ENCODE data around the gene ANKRD44. TPM values are rescaled to one million over a fixed set of nuclear protein-coding genes. Genes with fewer than 3 reads are reported as not detected.
A peak's percentile ranks its signal among the peaks of the same experiment; 100 is the strongest.

Gene ANKRD44
- total and polyA plus RNA-seq, 2 experiments from 2014 or later = 2.9 to 4.9 TPM

GRCh38 chr2:196963043-196963442 lies 347.5 kb downstream of the ANKRD44 start:
- 25 to 38% methylated on average over 2 of the region's 2 CpGs for WGBS, 2 experiments (ENCODE audit: low coverage in 1 of 2, low lambda C conversion rate in 2 of 2, missing lambda C conversion rate in 2 of 2)
- no peak overlapping the region for H3K4me3 ChIP-seq
- no peaks in the 10 kb centered on the region for H4K20me1 ChIP-seq (ENCODE audit: insufficient read depth)
- H3K36me3 ChIP-seq (ENCODE audit: low read depth) = no peaks in the 10 kb centered on the region
- no peak overlapping the region for H2AFZ ChIP-seq
- H3K27me3 ChIP-seq (replicated peaks; ENCODE audit: insufficient read depth) = no peaks in the 10 kb centered on the region
- TF ChIP-seq EZH2 (IDR thresholded peaks at IDR 0.05; ENCODE audit: insufficient read depth, poor library complexity, severe bottlenecking) = no peak
- TF ChIP-seq EZH2phosphoT487 (IDR thresholded peaks at IDR 0.05; ENCODE audit: insufficient read depth, low read depth) = no peak
- DNase-seq = no peak
- no peak overlapping the region for H3K27ac ChIP-seq
- peaks cover 8% of the 10 kb centered on the region for H3K4me1 ChIP-seq (ENCODE audit: insufficient read depth)
- no peaks in the 10 kb centered on the region for H3F3A ChIP-seq (ENCODE audit: insufficient read depth)
- no peaks in the 10 kb centered on the region for H3K79me2 ChIP-seq (ENCODE audit: insufficient read depth)
- no peak overlapping the region for H3K9ac ChIP-seq
- H3K9me3 ChIP-seq (ENCODE audit: low read depth) = no peaks in the 10 kb centered on the region
- H3K9me2 ChIP-seq (ENCODE audit: insufficient read depth) = no peaks in the 10 kb centered on the region
- in situ Hi-C loops (cut with MboI) = no loop called here
- H3K4me2 ChIP-seq (ENCODE audit: unreplicated experiment) = no peak overlapping the region

GRCh38 chr2:196962325-196962724 lies 348.3 kb downstream of the ANKRD44 start:
- no peaks in the 10 kb centered on the region for H3K27me3 ChIP-seq (replicated peaks; ENCODE audit: insufficient read depth)
- H3F3A ChIP-seq (ENCODE audit: insufficient read depth) = no peaks in the 10 kb centered on the region
- 93 to 99% methylated on average over 2 of the region's 2 CpGs for WGBS, 2 experiments (ENCODE audit: low coverage in 1 of 2, low lambda C conversion rate in 2 of 2, missing lambda C conversion rate in 2 of 2)
- no peak overlapping the region for H3K4me2 ChIP-seq (ENCODE audit: unreplicated experiment)
- H3K27ac ChIP-seq = no peak overlapping the region
- no peak overlapping the region for H2AFZ ChIP-seq
- H3K9ac ChIP-seq = no peak overlapping the region
- DNase-seq = no peak
- H3K9me2 ChIP-seq (ENCODE audit: insufficient read depth) = no peaks in the 10 kb centered on the region
- H3K79me2 ChIP-seq (ENCODE audit: insufficient read depth) = no peaks in the 10 kb centered on the region
- no peaks in the 10 kb centered on the region for H3K9me3 ChIP-seq (ENCODE audit: low read depth)
- no peaks in the 10 kb centered on the region for H4K20me1 ChIP-seq (ENCODE audit: insufficient read depth)
- no peak for TF ChIP-seq EZH2 (IDR thresholded peaks at IDR 0.05; ENCODE audit: insufficient read depth, poor library complexity, severe bottlenecking)
- TF ChIP-seq EZH2phosphoT487 (IDR thresholded peaks at IDR 0.05; ENCODE audit: insufficient read depth, low read depth) = no peak
- H3K36me3 ChIP-seq (ENCODE audit: low read depth) = no peaks in the 10 kb centered on the region
- peaks cover 8% of the 10 kb centered on the region for H3K4me1 ChIP-seq (ENCODE audit: insufficient read depth)
- H3K4me3 ChIP-seq = no peak overlapping the region
- in situ Hi-C loops (cut with MboI) = no loop called here

GRCh38 chr2:196961889-196962288 lies 348.7 kb downstream of the ANKRD44 start:
- in situ Hi-C loops (cut with MboI) = no loop called here
- Histone ChIP-seq H2AFZ (no peak overlapping the region), H3K27me3 (replicated peaks; ENCODE audit: insufficient read depth) (no peaks in the 10 kb centered on the region), H3K79me2 (ENCODE audit: insufficient read depth) (no peaks in the 10 kb centered on the region), H3K36me3 (ENCODE audit: low read depth) (no peaks in the 10 kb centered on the region), H3K4me3 (no peak overlapping the region), H3K9me2 (ENCODE audit: insufficient read depth) (no peaks in the 10 kb centered on the region), H4K20me1 (ENCODE audit: insufficient read depth) (no peaks in the 10 kb centered on the region), H3K4me2 (ENCODE audit: unreplicated experiment) (no peak overlapping the region), H3F3A (ENCODE audit: insufficient read depth) (no peaks in the 10 kb centered on the region), H3K4me1 (ENCODE audit: insufficient read depth) (peaks cover 8% of the 10 kb centered on the region), H3K27ac (no peak overlapping the region), H3K9ac (no peak overlapping the region), H3K9me3 (ENCODE audit: low read depth) (no peaks in the 10 kb centered on the region)
- no peak for DNase-seq
- TF ChIP-seq EZH2phosphoT487 (IDR thresholded peaks at IDR 0.05; ENCODE audit: insufficient read depth, low read depth) (no peak), EZH2 (IDR thresholded peaks at IDR 0.05; ENCODE audit: insufficient read depth, poor library complexity, severe bottlenecking) (no peak)

- peak; percentile 26 for DNase-seq
- no peaks in the 10 kb centered on the region for H3F3A ChIP-seq (ENCODE audit: insufficient read depth)
- 71 to 73% methylated on average over 3 of the region's 3 CpGs for WGBS, 2 experiments (ENCODE audit: low coverage in 1 of 2, low lambda C conversion rate in 2 of 2, missing lambda C conversion rate in 2 of 2)
- no peaks in the 10 kb centered on the region for H4K20me1 ChIP-seq (ENCODE audit: insufficient read depth)
- H3K9ac ChIP-seq = no peak overlapping the region
- no peaks in the 10 kb centered on the region for H3K36me3 ChIP-seq (ENCODE audit: low read depth)
- no peak overlapping the region for H2AFZ ChIP-seq
- no peaks in the 10 kb centered on the region for H3K9me2 ChIP-seq (ENCODE audit: insufficient read depth)
- H3K9me3 ChIP-seq (ENCODE audit: low read depth) = no peaks in the 10 kb centered on the region
- no peak overlapping the region for H3K4me3 ChIP-seq
- H3K27me3 ChIP-seq (replicated peaks; ENCODE audit: insufficient read depth) = no peaks in the 10 kb centered on the region
- H3K4me2 ChIP-seq (ENCODE audit: unreplicated experiment) = no peak overlapping the region
- TF ChIP-seq EZH2phosphoT487 (IDR thresholded peaks at IDR 0.05; ENCODE audit: insufficient read depth, low read depth) (no peak), EZH2 (IDR thresholded peaks at IDR 0.05; ENCODE audit: insufficient read depth, poor library complexity, severe bottlenecking) (no peak)
- H3K4me1 ChIP-seq (ENCODE audit: insufficient read depth) = no peaks in the 10 kb centered on the region
- no peak overlapping the region for H3K27ac ChIP-seq
- H3K79me2 ChIP-seq (ENCODE audit: insufficient read depth) = no peaks in the 10 kb centered on the region
- in situ Hi-C loops (cut with MboI) = no loop called here
These were observed 350.7 kb downstream of the ANKRD44 start for GRCh38 chr2:196959734-196960338.

- Histone ChIP-seq H4K20me1 (ENCODE audit: insufficient read depth) (no peaks in the 10 kb centered on the region), H3K9me2 (ENCODE audit: insufficient read depth) (no peaks in the 10 kb centered on the region), H2AFZ (no peak overlapping the region), H3K4me3 (no peak overlapping the region), H3K9ac (no peak overlapping the region), H3K27me3 (replicated peaks; ENCODE audit: insufficient read depth) (no peaks in the 10 kb centered on the region), H3K9me3 (ENCODE audit: low read depth) (no peaks in the 10 kb centered on the region), H3K36me3 (ENCODE audit: low read depth) (no peaks in the 10 kb centered on the region), H3K4me2 (ENCODE audit: unreplicated experiment) (no peak overlapping the region), H3K4me1 (ENCODE audit: insufficient read depth) (no peaks in the 10 kb centered on the region), H3F3A (ENCODE audit: insufficient read depth) (no peaks in the 10 kb centered on the region), H3K79me2 (ENCODE audit: insufficient read depth) (no peaks in the 10 kb centered on the region), H3K27ac (no peak overlapping the region)
- in situ Hi-C loops (cut with MboI) = no loop called here
- no peak for DNase-seq
- TF ChIP-seq EZH2 (IDR thresholded peaks at IDR 0.05; ENCODE audit: insufficient read depth, poor library complexity, severe bottlenecking) = no peak
- no peak for TF ChIP-seq EZH2phosphoT487 (IDR thresholded peaks at IDR 0.05; ENCODE audit: insufficient read depth, low read depth)
- WGBS, 2 experiments (ENCODE audit: low coverage in 1 of 2, low lambda C conversion rate in 2 of 2, missing lambda C conversion rate in 2 of 2) = 81 to 100% methylated on average over 2 of the region's 2 CpGs
These were observed 351.3 kb downstream of the ANKRD44 start for GRCh38 chr2:196959281-196959680.
